HCT116 (cell line): Measurements from ENCODE around the gene RNF34.

Source experiments
- EZH2 ChIP-seq: fragments of 200-600 bp; sonication (generic); IDR thresholded peaks from 2 replicates; pipeline ENCODE4 v1.6.1; 2017; ENCODE audit warnings: antibody characterized with exemption, mixed run types
- POLR2A ChIP-seq: IDR thresholded peaks from 2 replicates; pipeline ENCODE4 v1.7.0; 2011; ENCODE audit warnings: borderline replicate concordance; ENCODE audit not compliant: insufficient read depth, insufficient read length; ENCODE audit errors: extremely low read depth
- POLR2AphosphoS5 ChIP-seq: IDR thresholded peaks from 2 replicates; pipeline ENCODE4 v1.6.1; 2011; ENCODE audit warnings: mild to moderate bottlenecking, low read depth, low read length, moderate library complexity
- SIN3A ChIP-seq: IDR thresholded peaks from 2 replicates; pipeline ENCODE4 v1.6.1; 2012; ENCODE audit warnings: low read depth
- SP1 ChIP-seq: IDR thresholded peaks from 2 replicates; pipeline ENCODE4 v1.6.1; 2012; ENCODE audit warnings: low read depth
- TF ChIP-seq, protein P1 (sequence below), 3 experiments: fragments of 200-600 bp in 1 of 3; sonication (generic) in 1 of 3; IDR thresholded peaks in 2 of 3; conservative IDR thresholded peaks in 1 of 3; 2 replicates each; pipeline ENCODE4 v1.5.1; 2012 to 2017; ENCODE audit warnings: low read depth in 2 of 3, low read length in 2 of 3, antibody characterized with exemption in 1 of 3, borderline replicate concordance in 1 of 3, control low read depth in 1 of 3, mild to moderate bottlenecking in 1 of 3, mixed read lengths in 1 of 3, mixed run types in 1 of 3, moderate library complexity in 1 of 3; ENCODE audit not compliant: insufficient read depth in 1 of 3

DNA sequence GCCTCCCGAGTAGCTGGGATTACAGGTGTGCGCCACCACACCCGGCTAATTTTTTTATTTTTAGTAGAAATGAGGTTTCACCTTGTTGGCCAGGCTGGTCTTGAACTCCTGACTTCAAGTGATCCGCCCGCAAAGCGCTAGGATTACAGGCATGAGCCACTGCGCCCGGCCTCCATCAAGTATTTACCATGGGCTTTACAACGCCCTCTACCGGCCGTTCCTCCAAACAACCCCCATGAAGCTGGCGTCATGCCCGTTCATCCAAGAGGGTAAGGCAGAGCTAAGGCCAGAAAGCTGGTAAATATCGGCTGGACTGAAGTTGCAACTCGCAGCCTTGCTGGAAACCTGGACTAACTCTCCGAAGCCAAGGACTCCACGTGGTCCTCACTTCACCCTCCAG is 41.6 kb downstream of the RNF34 start:
- TF ChIP-seq EZH2 (no peak), SIN3A (no peak), POLR2A (no peak), SP1 (no peak), POLR2AphosphoS5 (no peak)
- TF ChIP-seq, protein P1, sequence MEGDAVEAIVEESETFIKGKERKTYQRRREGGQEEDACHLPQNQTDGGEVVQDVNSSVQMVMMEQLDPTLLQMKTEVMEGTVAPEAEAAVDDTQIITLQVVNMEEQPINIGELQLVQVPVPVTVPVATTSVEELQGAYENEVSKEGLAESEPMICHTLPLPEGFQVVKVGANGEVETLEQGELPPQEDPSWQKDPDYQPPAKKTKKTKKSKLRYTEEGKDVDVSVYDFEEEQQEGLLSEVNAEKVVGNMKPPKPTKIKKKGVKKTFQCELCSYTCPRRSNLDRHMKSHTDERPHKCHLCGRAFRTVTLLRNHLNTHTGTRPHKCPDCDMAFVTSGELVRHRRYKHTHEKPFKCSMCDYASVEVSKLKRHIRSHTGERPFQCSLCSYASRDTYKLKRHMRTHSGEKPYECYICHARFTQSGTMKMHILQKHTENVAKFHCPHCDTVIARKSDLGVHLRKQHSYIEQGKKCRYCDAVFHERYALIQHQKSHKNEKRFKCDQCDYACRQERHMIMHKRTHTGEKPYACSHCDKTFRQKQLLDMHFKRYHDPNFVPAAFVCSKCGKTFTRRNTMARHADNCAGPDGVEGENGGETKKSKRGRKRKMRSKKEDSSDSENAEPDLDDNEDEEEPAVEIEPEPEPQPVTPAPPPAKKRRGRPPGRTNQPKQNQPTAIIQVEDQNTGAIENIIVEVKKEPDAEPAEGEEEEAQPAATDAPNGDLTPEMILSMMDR (IDR thresholded peaks at IDR 0.05 in 2 of 3, conservative IDR thresholded peaks at IDR 0.05 in 1 of 3; ENCODE audit: borderline replicate concordance in 1 of 3, insufficient read depth in 1 of 3, low read depth in 2 of 3, low read length in 2 of 3) = peak in 2 of 3 experiments; percentile 33 to 41; a peak in 4 of 6 replicates
